Ramos (cell line): ENCODE results near the gene TNIP2.

ENCODE experiments used
- in situ Hi-C: fragments of 300-500 bp; cut with MboI; formaldehyde crosslinking; loops from one replicate; pipeline ENCODE4 v1.14.3; 2022; ENCODE audit warnings: low sequenced_read_pairs; ENCODE audit not compliant: unreplicated experiment

The TNIP2 gene, protein sequence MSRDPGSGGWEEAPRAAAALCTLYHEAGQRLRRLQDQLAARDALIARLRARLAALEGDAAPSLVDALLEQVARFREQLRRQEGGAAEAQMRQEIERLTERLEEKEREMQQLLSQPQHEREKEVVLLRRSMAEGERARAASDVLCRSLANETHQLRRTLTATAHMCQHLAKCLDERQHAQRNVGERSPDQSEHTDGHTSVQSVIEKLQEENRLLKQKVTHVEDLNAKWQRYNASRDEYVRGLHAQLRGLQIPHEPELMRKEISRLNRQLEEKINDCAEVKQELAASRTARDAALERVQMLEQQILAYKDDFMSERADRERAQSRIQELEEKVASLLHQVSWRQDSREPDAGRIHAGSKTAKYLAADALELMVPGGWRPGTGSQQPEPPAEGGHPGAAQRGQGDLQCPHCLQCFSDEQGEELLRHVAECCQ

GRCh38 chr4:2755821-2756690, at the start of gene TNIP2:
TSS of gene TNIP2 (minus strand) at chr4:2756336. CDS start at chr4:2756289, 47 bp downstream.
- in situ Hi-C loops, result no loop called here

DNA sequence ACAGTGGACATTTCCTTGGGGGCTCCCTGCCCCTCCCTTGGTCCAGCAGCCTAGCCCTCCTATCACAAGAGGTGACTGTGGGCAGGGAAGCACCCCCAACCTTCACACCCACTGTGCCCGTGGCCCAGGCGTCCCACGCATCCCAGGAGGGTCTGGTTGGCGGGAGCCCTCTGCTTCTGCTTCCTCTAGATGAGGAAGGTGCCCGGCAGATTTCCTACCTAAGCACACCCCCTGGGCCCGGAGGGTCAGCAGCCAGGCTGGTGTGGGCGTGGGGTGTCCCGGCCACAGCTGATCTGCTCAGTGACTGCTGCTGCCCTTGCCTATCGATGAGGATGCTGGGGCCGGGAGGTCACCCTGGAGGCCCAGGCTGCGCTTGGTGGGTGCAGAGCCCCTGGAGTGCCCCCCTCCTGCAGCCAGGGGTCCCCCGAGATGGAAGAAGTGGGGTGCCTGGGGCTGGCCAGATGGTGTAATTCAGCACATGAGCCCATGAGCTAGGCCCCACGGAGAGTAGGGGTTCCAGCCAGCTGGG, 48.9 kb upstream of the TNIP2 start:
- in situ Hi-C loops, result no loop called here

- in situ Hi-C loops, result no loop called here
Observed at GRCh38 chr4:2804449-2804972, 48.4 kb upstream of the TNIP2 start.

DNA sequence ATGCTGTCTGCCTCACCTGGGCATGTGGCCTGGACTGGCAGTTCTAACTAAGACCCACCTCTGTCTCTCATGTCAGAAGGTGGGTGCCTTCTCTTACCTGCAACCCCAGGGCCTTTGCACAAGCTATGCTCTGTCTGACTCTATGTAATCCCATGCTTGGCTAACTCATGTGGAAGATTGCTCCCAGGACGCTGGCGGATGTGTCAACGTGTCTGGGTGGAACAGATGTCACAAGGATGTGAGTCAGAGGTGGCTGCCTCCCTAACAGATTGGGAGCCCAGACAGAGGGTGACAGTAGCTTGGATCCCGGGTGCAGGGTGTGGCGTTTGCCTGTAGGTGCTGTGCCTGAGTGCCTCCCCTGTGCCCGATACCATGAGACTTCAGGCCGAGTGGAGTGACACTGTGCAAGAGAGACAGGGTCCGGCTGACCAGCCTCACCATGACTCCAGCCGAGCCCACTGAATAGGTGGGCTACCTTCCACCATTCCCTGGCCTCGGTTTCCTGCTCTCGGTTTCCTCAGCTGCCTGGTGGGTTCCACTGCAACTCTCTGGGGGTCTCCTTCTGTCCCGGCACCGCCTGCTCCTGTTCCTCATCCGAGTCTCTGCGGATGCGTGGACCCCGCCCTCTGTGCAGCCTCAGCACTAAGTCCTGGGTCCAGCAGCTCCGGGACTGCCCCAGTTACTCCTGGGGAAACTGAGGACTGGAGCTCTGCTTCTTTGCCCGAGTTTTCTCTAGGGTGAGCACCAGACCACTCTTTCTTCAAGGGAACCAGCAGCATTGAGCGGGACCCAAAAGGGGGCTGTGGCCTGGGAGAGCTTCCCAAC, 47.7 kb upstream of the TNIP2 start:
- in situ Hi-C loops, result no loop called here

DNA sequence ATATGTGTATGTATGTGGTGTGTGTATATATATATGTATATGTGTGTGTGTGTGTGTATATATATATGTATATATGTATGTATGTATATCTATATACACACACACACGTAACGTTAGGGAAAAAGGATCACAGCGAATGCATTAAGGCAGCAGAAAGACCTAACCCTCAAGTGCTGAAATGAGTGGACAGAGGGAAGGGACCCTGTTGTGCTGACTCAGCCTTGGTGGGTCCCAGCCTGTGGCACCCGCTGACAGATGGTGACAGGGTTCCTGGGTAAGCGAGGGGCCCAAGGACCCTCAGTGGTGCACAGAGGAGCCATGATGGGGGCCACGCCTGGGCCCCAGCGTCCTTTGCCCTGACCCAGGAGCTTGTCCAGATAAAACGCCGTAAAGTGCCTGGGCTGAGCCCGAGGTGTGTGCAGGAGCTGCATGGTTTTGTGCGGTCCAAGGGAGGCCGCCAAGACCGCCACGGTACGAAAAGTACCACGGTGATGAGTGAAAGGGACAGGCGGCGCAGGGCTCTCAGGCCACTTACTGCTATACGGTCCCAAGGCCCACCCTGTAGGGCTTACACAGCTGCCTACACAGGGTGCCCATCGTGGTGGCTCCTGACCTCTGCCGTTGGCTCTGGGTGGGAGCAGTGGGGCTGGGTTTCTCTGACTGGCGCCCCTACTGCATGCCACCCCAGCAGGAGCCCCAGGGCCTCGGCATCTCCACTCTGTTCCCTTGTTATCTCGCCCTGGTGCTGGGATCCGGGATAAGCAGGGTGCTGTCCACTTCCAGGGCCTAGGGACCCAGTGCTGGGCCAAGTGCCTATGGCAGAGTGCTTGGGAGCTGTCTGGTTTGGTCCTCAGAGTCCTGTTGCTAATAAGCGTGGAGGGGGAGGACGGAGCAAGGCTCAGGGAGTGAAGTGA, 46.7 kb upstream of the TNIP2 start:
- in situ Hi-C loops, result no loop called here

DNA sequence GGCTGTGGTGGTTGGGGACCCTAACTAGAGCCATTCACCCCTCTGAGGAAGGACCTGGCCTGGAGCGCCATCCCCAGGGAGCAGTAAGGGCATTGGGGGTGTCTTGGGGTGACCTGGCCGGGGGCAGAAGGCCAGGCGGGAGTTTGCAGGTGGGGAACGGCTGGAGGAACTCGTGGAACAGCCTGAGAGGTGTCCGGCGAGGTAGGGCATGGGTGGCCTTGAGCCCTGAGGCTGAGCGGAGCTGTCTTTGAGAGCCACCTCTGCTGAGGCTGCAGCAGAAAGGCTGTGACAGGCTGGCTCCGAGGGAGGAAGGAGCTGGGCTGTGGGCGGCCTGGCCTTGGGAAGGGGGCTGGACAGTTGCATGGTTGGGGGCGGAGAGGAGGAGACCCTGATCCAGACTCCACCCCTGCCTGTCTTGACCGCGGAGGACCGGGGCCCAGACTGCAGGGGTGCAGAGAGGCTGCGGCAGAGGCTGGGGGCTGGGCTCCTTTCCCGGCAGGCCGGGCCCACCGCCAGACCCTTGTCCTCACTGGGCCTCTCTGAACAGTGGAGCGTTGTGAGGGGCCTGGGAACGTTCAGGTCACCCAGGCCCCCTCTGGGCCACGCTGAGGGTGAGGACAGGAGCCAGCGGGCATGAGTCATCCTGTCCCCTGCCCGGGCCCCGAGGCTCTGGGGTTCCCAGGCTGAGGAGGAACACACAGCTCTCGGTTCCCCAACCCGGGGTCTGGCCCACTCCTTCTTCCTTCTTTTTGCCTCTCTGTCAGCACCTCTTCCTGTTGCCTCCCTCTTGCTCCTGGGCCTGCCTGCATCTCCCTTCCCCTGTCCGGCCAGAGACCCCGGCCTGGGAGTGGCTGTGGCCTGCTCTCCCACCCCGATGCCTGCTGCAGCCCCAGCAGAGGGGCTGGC, 44.8 kb upstream of the TNIP2 start:
- in situ Hi-C loops, result no loop called here

DNA sequence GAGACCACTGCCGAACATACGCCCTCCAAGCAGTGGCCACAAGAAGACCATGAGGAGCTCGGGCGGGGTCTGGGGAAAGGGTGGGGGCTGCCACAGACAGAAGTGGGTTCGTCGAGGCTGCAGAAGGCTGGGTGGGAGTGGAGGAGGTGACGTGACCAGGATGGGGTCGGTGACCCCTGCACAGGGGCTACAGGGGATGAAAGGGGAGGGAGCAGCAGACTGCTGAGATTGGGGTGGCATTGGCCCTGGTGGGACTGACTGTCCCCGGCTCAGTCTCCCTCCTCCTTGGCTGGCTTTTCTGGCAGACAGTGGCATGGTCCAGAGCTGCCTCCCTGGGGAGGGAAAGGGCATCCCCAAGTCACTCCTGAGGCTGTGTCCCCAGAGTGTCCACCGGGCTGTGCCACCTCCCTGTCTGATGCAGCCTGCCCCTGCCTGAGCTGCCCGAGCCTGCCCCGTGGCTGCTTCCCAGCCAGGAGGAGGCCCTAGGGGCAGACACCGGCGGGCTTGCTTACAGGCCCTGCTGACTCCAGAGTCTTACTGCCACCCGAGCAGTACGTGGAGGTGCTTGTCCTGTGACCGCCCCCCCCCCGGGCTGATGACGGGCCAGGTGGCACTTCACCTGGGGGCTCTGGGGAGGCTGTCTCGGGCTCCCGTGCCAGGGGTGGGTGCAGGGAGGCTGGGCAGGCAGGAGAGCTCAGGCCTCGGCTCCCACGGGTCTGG, 44.0 kb upstream of the TNIP2 start:
- in situ Hi-C loops, result no loop called here

GRCh38 chr4:2799224-2799911, 43.2 kb upstream of the TNIP2 start:
- in situ Hi-C loops, result no loop called here

- in situ Hi-C loops, result no loop called here
Observed at GRCh38 chr4:2798399-2799223, 42.5 kb upstream of the TNIP2 start.

DNA sequence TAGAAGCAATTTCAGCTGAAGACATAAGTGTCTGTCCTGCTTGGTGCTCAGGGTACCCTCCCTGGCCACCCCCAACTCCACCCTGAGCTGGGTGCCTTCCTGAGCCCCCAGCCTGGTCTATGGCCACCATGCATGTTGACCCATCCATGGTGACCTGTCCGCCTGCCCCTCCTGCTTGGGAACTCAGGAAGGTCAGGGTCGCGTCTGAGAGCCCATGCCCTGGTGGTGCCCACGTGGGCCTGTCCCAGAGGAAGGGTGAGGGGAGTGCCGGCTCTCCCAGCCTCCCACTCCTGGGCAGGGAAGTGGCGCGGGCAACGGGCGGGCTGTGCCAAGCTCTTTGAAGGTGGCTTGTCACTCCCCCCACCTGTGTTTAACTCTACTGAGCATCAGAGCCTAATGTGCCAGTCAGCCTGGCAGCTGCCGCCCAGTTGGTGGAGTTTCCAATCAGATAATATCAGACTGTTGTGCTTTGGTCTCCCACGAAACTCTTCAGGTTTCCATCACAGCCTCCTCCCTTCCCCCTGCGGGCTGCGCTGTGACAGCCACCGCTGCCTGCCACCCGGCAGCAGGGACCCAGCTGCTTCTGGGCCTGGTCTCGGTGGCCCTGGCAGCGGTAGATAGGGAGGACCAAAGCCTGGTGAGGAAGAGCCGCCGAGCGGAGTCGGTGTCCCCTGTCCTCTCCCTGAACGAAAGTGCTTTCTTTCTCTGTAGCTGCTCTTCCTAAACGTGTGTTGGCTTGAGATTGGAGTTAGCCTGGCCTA, 41.6 kb upstream of the TNIP2 start:
- in situ Hi-C loops, result no loop called here

- in situ Hi-C loops, result no loop called here
Observed at GRCh38 chr4:2796849-2797544, 40.9 kb upstream of the TNIP2 start.

DNA sequence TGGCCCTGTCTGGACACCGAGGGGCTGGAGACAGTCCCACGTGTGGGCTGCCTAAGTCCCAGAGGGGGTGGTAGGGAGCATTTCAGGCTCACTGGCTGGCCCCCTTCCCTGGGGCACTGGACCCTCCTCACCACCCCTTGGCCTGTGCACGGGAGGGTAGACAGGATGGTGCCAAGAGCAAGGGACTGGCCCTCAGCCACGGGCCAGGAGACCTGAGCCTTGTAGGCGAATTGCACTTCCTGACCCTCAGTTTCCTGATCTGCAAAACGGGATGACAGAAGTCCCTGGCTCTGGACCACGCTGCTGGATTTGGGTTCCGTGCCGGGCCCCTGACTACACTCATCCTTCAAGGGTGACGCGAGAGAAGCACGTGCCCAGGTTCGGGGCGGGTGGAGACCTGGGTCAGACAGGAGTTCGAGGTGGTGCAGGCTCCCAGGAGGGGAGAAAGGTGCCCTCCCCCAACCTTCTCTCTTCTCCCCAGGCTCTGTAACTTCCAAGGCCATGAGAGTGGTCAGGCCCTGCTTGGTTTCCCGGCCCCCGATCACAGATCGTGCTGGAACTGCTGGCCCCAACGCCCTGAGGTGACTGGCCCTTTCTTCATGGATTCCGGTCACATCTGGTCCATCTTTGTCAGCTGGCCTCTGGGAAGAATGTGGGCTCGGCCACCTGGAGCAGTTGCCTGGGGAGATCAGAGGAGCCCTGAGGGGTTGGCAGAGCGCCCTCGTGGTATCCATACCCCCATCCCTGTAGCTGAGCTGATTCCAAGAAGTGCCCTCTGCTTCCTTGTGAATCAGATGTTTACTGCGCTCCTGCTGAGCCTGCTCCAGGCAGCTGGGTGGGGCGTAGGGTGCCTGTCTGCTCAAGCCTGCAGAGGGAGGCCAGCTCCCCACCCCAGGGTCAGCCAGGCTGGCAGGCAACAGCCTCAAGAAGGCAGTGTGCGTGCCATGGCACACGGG, 40.0 kb upstream of the TNIP2 start:
- in situ Hi-C loops, result no loop called here

- in situ Hi-C loops, result no loop called here
Observed at GRCh38 chr4:2795300-2795892, 39.3 kb upstream of the TNIP2 start.
